Chondrocyte (in vitro differentiated cells): ENCODE data around the gene ELFN2. TPM values are rescaled to one million over a fixed set of nuclear protein-coding genes. Genes with fewer than 3 reads are reported as not detected.

ENCODE experiments used
- DNase-seq: peaks from one replicate; pipeline ENCODE4 v3.0.0; 2021; ENCODE audit warnings: mixed read lengths, low spot score
- H3K27ac Mint-ChIP-seq: one replicate; pipeline ENCODE4 v1.8.0; 2021; ENCODE audit warnings: mild to moderate bottlenecking, moderate library complexity, mixed read lengths; ENCODE audit not compliant: unreplicated experiment
- H3K27me3 Mint-ChIP-seq: 2 replicates; pipeline ENCODE4 v1.8.0; 2021; ENCODE audit warnings: low read depth, mixed read lengths
- H3K36me3 Mint-ChIP-seq: 2 replicates; pipeline ENCODE4 v1.8.0; 2021; ENCODE audit warnings: low read depth, mixed read lengths
- H3K4me1 Mint-ChIP-seq: 2 replicates; pipeline ENCODE4 v1.8.0; 2021; ENCODE audit warnings: low read depth, mild to moderate bottlenecking, mixed read lengths
- H3K4me3 Mint-ChIP-seq: one replicate; pipeline ENCODE4 v1.8.0; 2021; ENCODE audit warnings: mild to moderate bottlenecking, moderate library complexity, mixed read lengths; ENCODE audit not compliant: unreplicated experiment
- H3K9me3 Mint-ChIP-seq: 2 replicates; pipeline ENCODE4 v1.8.0; 2021; ENCODE audit warnings: low read depth, mixed read lengths
- CTCF ChIP-seq: fragments of 200-600 bp; sonication (generic); IDR thresholded peaks from 2 replicates; pipeline ENCODE4 v1.5.0; 2021; ENCODE audit warnings: antibody characterized with exemption, mild to moderate bottlenecking, moderate library complexity
- total RNA-seq: library from RNA; stranded (reverse); gene quantifications from 3 replicates; pipeline ENCODE4 v1.2.1, GENCODE V29; 2021

Gene ELFN2
- total RNA-seq, 1 donor from 2014 or later: 0.65 TPM

GRCh38 chr22:37333724-37334460, 93.4 kb downstream of the ELFN2 start:
- Mint-ChIP-seq H3K36me3 (no peaks in the 10 kb centered on the region), H3K9me3 (no peaks in the 10 kb centered on the region), H3K4me1 (peaks cover 19% of the 10 kb centered on the region), H3K27ac (no peak overlapping the region), H3K4me3 (no peak overlapping the region), H3K27me3 (peaks cover 44% of the 10 kb centered on the region)
- peak; percentile 12 for TF ChIP-seq CTCF
- no peak for DNase-seq

- H3K36me3 Mint-ChIP-seq: no peaks in the 10 kb centered on the region
- no peak overlapping the region for H3K27ac Mint-ChIP-seq
- no peak for TF ChIP-seq CTCF
- peaks cover 19% of the 10 kb centered on the region for H3K4me1 Mint-ChIP-seq
- H3K9me3 Mint-ChIP-seq: no peaks in the 10 kb centered on the region
- H3K4me3 Mint-ChIP-seq: no peak overlapping the region
- H3K27me3 Mint-ChIP-seq: peaks cover 41% of the 10 kb centered on the region
- no peak for DNase-seq
Measured at GRCh38 chr22:37331856-37332536, 95.3 kb downstream of the ELFN2 start.

- H3K27me3 Mint-ChIP-seq: peaks cover 43% of the 10 kb centered on the region
- H3K27ac Mint-ChIP-seq: no peak overlapping the region
- H3K4me1 Mint-ChIP-seq: peaks cover 19% of the 10 kb centered on the region
- H3K9me3 Mint-ChIP-seq: no peaks in the 10 kb centered on the region
- no peak for DNase-seq
- no peak overlapping the region for H3K4me3 Mint-ChIP-seq
- H3K36me3 Mint-ChIP-seq: no peaks in the 10 kb centered on the region
- no peak for TF ChIP-seq CTCF
Measured at GRCh38 chr22:37331034-37331428, 96.2 kb downstream of the ELFN2 start.

GRCh38 chr22:37330200-37331033, 96.9 kb downstream of the ELFN2 start:
- Mint-ChIP-seq H3K27me3 (peaks cover 42% of the 10 kb centered on the region), H3K4me3 (no peak overlapping the region), H3K36me3 (no peaks in the 10 kb centered on the region), H3K27ac (no peak overlapping the region), H3K4me1 (peaks cover 17% of the 10 kb centered on the region), H3K9me3 (no peaks in the 10 kb centered on the region)
- TF ChIP-seq CTCF: no peak
- DNase-seq: no peak
